Calu3 (cell line): ENCODE results near the gene PPP1R9B. TPM values are rescaled to one million over a fixed set of nuclear protein-coding genes. Genes with fewer than 3 reads are reported as not detected.

Source experiments
- BruUV-seq: library from RNA; stranded (reverse); fragments of 400-500 nt; replicated peaks from 2 replicates; lab custom pipeline; 2021; lab: Mats Ljungman, UMichigan
- CTCF ChIA-PET: fragments of 300-600 bp; sonication (Branson Sonifier 250); formaldehyde crosslinking; loops from one replicate; lab custom pipeline; 2022; ENCODE audit warnings: antibody characterized with exemption; lab: Charles Lee
- DNase-seq: peaks from one replicate; pipeline ENCODE4 v3.0.0; 2022
- H3K27ac Mint-ChIP-seq: one replicate; pipeline ENCODE4 v1.8.0; 2022; ENCODE audit warnings: mixed read lengths; ENCODE audit not compliant: unreplicated experiment
- H3K27me3 Mint-ChIP-seq: one replicate; pipeline ENCODE4 v1.8.0; 2022; ENCODE audit warnings: mixed read lengths; ENCODE audit not compliant: unreplicated experiment
- H3K36me3 Mint-ChIP-seq: one replicate; pipeline ENCODE4 v1.8.0; 2022; ENCODE audit warnings: mild to moderate bottlenecking, moderate library complexity, mixed read lengths; ENCODE audit not compliant: insufficient read depth, unreplicated experiment
- H3K4me1 Mint-ChIP-seq: one replicate; pipeline ENCODE4 v1.8.0; 2022; ENCODE audit warnings: mild to moderate bottlenecking, low read depth, mixed read lengths; ENCODE audit not compliant: unreplicated experiment
- H3K4me3 Mint-ChIP-seq: one replicate; pipeline ENCODE4 v1.8.0; 2022; ENCODE audit warnings: mild to moderate bottlenecking, low read depth, moderate library complexity, mixed read lengths; ENCODE audit not compliant: unreplicated experiment
- H3K9me3 Mint-ChIP-seq: one replicate; pipeline ENCODE4 v1.8.0; 2022; ENCODE audit warnings: low read depth, mixed read lengths; ENCODE audit not compliant: unreplicated experiment
- intact Hi-C: fragments of 100-400 bp; cut with micrococcal nuclease; formaldehyde crosslinking; loops from one replicate; pipeline ENCODE4 v1.10.0; 2022; ENCODE audit not compliant: unreplicated experiment
- total RNA-seq: library from RNA; stranded (reverse); gene quantifications from 2 replicates; pipeline ENCODE4 v1.2.3, GENCODE V29; 2022
- TF ChIP-seq, protein P1 (sequence below): fragments of 200-600 bp; IDR thresholded peaks from one replicate; pipeline ENCODE4 v1.8.0; 2022; ENCODE audit warnings: antibody characterized with exemption; ENCODE audit not compliant: unreplicated experiment

Gene PPP1R9B
- total RNA-seq, 1 experiment from 2014 or later, result 74.3 TPM

GRCh38 chr17:50141745-50142110 is 8.7 kb downstream of the PPP1R9B start:
- Mint-ChIP-seq H3K4me3 (no peak overlapping the region), H3K9me3 (no peaks in the 10 kb centered on the region), H3K27me3 (no peaks in the 10 kb centered on the region), H3K36me3 (peaks cover 73% of the 10 kb centered on the region), H3K27ac (no peak overlapping the region), H3K4me1 (peaks cover 16% of the 10 kb centered on the region)
- intact Hi-C loops, result no loop called here
- CTCF ChIA-PET, result interaction anchor here (1.1 kb wide), 1 partner anchor 8 kb away, joined by 3 read pairs; no protein-coding TSS in a partner anchor
- no TSS peak for BruUV-seq
- DNase-seq, result no peak
- TF ChIP-seq, protein P1, sequence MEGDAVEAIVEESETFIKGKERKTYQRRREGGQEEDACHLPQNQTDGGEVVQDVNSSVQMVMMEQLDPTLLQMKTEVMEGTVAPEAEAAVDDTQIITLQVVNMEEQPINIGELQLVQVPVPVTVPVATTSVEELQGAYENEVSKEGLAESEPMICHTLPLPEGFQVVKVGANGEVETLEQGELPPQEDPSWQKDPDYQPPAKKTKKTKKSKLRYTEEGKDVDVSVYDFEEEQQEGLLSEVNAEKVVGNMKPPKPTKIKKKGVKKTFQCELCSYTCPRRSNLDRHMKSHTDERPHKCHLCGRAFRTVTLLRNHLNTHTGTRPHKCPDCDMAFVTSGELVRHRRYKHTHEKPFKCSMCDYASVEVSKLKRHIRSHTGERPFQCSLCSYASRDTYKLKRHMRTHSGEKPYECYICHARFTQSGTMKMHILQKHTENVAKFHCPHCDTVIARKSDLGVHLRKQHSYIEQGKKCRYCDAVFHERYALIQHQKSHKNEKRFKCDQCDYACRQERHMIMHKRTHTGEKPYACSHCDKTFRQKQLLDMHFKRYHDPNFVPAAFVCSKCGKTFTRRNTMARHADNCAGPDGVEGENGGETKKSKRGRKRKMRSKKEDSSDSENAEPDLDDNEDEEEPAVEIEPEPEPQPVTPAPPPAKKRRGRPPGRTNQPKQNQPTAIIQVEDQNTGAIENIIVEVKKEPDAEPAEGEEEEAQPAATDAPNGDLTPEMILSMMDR, result no peak

GRCh38 chr17:50141026-50141744 is 9.3 kb downstream of the PPP1R9B start:
- Mint-ChIP-seq H3K4me3 (no peak overlapping the region), H3K27ac (no peak overlapping the region), H3K27me3 (no peaks in the 10 kb centered on the region), H3K36me3 (peaks cover 79% of the 10 kb centered on the region), H3K9me3 (no peaks in the 10 kb centered on the region), H3K4me1 (peaks cover 12% of the 10 kb centered on the region)
- CTCF ChIA-PET, result interaction anchor here (1.1 kb wide), 1 partner anchor 9 kb away, joined by 3 read pairs; no protein-coding TSS in a partner anchor
- no TSS peak for BruUV-seq
- intact Hi-C loops, result no loop called here
- no peak for DNase-seq
- TF ChIP-seq, protein P1, result no peak

DNA sequence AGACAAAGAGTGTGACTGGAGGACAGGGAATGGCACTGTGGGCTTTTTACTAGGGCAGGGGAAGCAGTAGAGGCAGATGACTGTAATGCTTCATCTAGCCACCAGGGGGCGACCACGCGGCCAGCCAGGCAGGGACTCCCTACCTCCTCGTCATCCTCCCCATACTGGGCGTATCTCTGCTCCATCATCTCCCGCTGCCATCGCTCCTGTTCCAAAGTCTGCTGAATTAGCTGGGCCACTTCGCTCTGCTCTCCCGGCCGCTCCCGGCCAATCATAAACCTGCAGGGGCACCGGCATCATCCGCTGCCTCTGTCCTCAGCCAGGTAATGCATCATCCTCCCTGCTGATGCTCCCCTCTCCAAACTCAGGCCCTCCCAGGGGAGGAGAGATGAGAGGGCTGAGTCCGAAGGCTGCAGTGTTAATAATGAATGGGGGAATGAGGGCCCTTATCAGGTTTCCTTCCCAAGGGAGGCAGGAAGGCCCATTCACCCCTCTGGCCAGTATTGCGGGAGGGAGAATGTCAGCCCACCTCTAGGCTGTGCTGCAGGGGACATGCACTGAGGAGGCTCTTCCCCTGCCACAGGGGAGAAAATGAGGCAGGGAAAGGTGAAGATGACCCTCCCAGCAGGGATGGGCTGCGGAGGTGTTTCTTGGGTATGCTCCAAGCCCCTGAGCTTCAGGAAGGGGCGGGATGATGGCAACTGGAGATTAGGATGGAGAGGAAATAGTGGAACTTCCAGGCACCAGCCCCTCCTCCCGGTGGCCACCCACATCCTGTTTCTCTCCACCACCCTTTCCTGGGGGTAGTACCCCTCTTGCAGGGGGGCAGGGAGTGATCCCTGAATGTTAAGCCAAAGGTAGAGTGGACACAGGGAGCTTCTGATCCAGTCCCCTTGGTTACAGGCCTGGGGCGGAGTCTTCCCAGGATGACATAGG is 10.3 kb downstream of the PPP1R9B start:
- TF ChIP-seq, protein P1, result peak; percentile 99

GRCh38 chr17:50139185-50139783 is 11.2 kb downstream of the PPP1R9B start:
- TF ChIP-seq, protein P1, result no peak
- H3K36me3 Mint-ChIP-seq, result peaks cover 77% of the 10 kb centered on the region
- intact Hi-C loops, result no loop called here
- H3K27ac Mint-ChIP-seq, result no peak overlapping the region
- CTCF ChIA-PET, result interaction anchor here (0.9 to 2.3 kb wide), 4 partner anchors 13 to 157 kb away, joined by 3 to 10 read pairs (median 4); no protein-coding TSS in a partner anchor
- no peaks in the 10 kb centered on the region for H3K9me3 Mint-ChIP-seq
- no peaks in the 10 kb centered on the region for H3K27me3 Mint-ChIP-seq
- BruUV-seq, result no TSS peak
- no peak for DNase-seq
- H3K4me3 Mint-ChIP-seq, result no peak overlapping the region
- peaks cover 8% of the 10 kb centered on the region for H3K4me1 Mint-ChIP-seq

More for the DNA sequence above, 10.3 kb downstream of the PPP1R9B start:
- CTCF ChIA-PET, result interaction anchor here (1.4 to 2.3 kb wide), 2 partner anchors 21 to 23 kb away, joined by 5 to 10 read pairs; no protein-coding TSS in a partner anchor
- no peak overlapping the region for H3K4me3 Mint-ChIP-seq
- peaks cover 83% of the 10 kb centered on the region for H3K36me3 Mint-ChIP-seq
- no peaks in the 10 kb centered on the region for H3K27me3 Mint-ChIP-seq
- no TSS peak for BruUV-seq
- H3K9me3 Mint-ChIP-seq, result no peaks in the 10 kb centered on the region
- no peak overlapping the region for H3K27ac Mint-ChIP-seq
- DNase-seq, result peak; percentile 89
- H3K4me1 Mint-ChIP-seq, result peaks cover 9% of the 10 kb centered on the region
- intact Hi-C loops, result no loop called here
